ENCODE data around the gene PTGDR2.

DNA sequence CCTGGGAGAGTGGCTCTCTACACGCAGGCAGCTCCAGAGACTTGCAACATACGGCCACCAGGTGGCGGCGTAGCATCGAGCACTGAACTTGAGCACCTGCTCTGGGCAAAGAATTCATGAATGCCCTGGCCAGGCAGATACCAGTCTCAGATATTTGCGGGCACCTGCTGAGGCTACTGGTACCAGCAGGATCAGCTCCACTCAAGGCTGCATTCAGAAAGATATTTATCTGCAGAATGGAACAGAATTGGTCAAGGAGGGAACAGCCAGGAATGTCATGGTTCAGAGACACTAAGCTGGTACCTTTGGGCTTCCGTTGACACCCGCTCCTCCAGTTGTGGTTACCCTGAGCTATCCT is 24.6 kb downstream of the PTGDR2 start:
- TF ChIP-seq EZH2 (IDR thresholded peaks at IDR 0.05; ENCODE audit: low read length, missing control alignments), result no peak
- TF ChIP-seq, protein P1, sequence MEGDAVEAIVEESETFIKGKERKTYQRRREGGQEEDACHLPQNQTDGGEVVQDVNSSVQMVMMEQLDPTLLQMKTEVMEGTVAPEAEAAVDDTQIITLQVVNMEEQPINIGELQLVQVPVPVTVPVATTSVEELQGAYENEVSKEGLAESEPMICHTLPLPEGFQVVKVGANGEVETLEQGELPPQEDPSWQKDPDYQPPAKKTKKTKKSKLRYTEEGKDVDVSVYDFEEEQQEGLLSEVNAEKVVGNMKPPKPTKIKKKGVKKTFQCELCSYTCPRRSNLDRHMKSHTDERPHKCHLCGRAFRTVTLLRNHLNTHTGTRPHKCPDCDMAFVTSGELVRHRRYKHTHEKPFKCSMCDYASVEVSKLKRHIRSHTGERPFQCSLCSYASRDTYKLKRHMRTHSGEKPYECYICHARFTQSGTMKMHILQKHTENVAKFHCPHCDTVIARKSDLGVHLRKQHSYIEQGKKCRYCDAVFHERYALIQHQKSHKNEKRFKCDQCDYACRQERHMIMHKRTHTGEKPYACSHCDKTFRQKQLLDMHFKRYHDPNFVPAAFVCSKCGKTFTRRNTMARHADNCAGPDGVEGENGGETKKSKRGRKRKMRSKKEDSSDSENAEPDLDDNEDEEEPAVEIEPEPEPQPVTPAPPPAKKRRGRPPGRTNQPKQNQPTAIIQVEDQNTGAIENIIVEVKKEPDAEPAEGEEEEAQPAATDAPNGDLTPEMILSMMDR (conservative IDR thresholded peaks at IDR 0.05 in 1 of 2, IDR thresholded peaks at IDR 0.05 in 1 of 2; ENCODE audit: low read depth in 1 of 2, low read length in 2 of 2), result peak; percentile 89 to 94

All from fibroblast of lung (primary cell).